Peyer's patch (tissue), 4 donors: Measurements from ENCODE around the gene LMF2. TPM values are rescaled to one million over a fixed set of nuclear protein-coding genes. Genes with fewer than 3 reads are reported as not detected.

Experiments
- DNase-seq, 3 donors: peaks; one replicate each; pipeline ENCODE4 v3.0.0-alpha.2; 2017 to 2019
- H3K27ac ChIP-seq, 4 donors: fragments of 200-600 bp; sonication (generic); one replicate each; pipeline ENCODE4 v1.5.1; 2016 to 2019
- H3K27me3 ChIP-seq, 2 donors: fragments of 200-600 bp; sonication (generic); one replicate each; pipeline ENCODE4 v1.5.1; 2019
- H3K36me3 ChIP-seq, 3 donors: fragments of 200-600 bp; sonication (generic); one replicate each; pipeline ENCODE4 v1.5.1; 2016 to 2019
- H3K4me1 ChIP-seq, 4 donors: fragments of 200-600 bp; sonication (generic); one replicate each; pipeline ENCODE4 v1.5.1; 2016 to 2019
- H3K4me3 ChIP-seq, 4 donors: fragments of 200-600 bp; sonication (generic); 1 replicate in 3 of 4; 2 replicates in 1 of 4; pipeline ENCODE4 v1.5.1; 2016 to 2019; ENCODE audit warnings: mild to moderate bottlenecking in 1 of 4
- H3K9me3 ChIP-seq, 4 donors: fragments of 200-600 bp; sonication (generic); one replicate each; pipeline ENCODE4 v1.5.1; 2016 to 2019; ENCODE audit warnings: mild to moderate bottlenecking in 1 of 4
- CTCF ChIP-seq, 6 experiments: fragments of 450-650 bp in 4 of 6; fragments of 200-600 bp in 2 of 6; sonication (generic) in 1 of 6; IDR thresholded peaks; one replicate each; pipeline ENCODE4 v1.5.1; 2017 to 2019; ENCODE audit warnings: antibody characterized with exemption in 6 of 6, mild to moderate bottlenecking in 3 of 6, moderate library complexity in 1 of 6
- POLR2A ChIP-seq, 2 donors: fragments of 450-650 bp; IDR thresholded peaks; one replicate each; pipeline ENCODE4 v1.5.1; 2017; ENCODE audit warnings: antibody characterized with exemption in 2 of 2, mild to moderate bottlenecking in 2 of 2, moderate library complexity in 2 of 2
- total RNA-seq, 4 donors: library from RNA; depleted of rRNA; stranded (reverse); fragments of >200 nt; gene quantifications; one replicate each; pipeline ENCODE4 v1.1.0, GENCODE V29; 2016

Gene LMF2
- total RNA-seq, 4 donors from 2014 or later = 68.5 to 94.9 (median 83.3) TPM

DNA sequence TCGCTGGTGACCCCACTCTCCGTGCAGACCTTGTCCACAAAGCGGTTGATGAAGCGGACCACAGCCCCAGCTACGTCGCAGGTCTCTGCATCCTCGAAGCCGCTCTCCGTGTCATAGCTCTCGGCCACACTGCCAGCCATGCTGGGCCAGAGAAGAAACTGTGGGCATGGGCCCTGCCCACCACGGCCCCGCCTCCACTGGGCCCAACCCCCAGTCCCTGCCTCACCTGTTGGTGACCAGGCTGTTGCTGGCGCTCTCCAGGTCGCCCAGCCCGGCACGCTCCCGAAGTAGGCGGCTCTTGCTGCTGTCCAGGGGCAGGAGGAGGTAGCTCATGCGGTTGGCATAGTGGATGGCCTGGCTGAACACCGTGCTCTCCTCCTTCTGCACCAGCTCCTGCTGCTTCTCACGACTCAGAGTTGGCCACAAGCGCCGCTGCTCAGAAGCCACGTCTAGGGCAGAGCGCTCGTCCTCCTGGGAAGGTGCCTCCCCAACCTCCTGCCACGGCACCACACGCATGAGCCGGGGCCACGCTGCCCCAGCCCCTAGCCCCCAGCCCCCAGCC, 45.4 kb downstream of the LMF2 start:
- H3K9me3 ChIP-seq = no peaks in the 10 kb centered on the region
- DNase-seq = no peak
- TF ChIP-seq POLR2A (IDR thresholded peaks at IDR 0.05) (no peak), CTCF (IDR thresholded peaks at IDR 0.05) (no peak)
- no peaks in the 10 kb centered on the region for H3K4me1 ChIP-seq
- no peak overlapping the region for H3K27ac ChIP-seq
- no peaks in the 10 kb centered on the region for H3K27me3 ChIP-seq
- H3K4me3 ChIP-seq = no peak overlapping the region
- H3K36me3 ChIP-seq = peaks cover 0 to 99% (median 2%) of the 10 kb centered on the region in 3 donors

- H3K4me3 ChIP-seq = no peak overlapping the region
- H3K27ac ChIP-seq = no peak overlapping the region
- no peaks in the 10 kb centered on the region for H3K4me1 ChIP-seq
- H3K9me3 ChIP-seq = no peaks in the 10 kb centered on the region
- no peak for DNase-seq
- TF ChIP-seq POLR2A (IDR thresholded peaks at IDR 0.05) = no peak
- H3K36me3 ChIP-seq = peaks cover 0 to 99% (median 2%) of the 10 kb centered on the region in 3 donors
- no peaks in the 10 kb centered on the region for H3K27me3 ChIP-seq
These were observed 46.0 kb downstream of the LMF2 start for GRCh38 chr22:50461536-50461935.

DNA sequence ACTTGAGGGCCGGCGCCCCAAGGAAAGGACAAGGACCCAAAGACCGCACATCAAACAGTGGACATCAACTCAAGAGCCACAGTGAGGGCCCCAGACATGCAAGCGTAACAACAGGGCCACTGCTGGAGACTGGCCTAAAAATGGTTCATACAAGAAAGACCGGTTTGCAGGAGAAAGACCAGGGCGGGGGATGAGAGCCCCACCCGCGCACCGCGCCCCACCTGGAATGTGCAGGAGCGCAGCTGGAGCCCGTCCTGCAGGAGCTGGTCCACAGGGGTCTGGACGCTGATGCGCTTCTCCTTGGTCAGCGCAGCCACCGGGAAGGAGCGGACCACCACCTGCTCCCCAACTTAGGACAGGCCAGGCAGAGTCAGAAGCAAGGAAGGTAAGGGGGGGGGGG, 46.6 kb downstream of the LMF2 start:
- no peak for TF ChIP-seq CTCF (IDR thresholded peaks at IDR 0.05)
- TF ChIP-seq POLR2A (IDR thresholded peaks at IDR 0.05) = no peak
- DNase-seq = no peak
- H3K36me3 ChIP-seq = peaks cover 0 to 99% (median 2%) of the 10 kb centered on the region in 3 donors

GRCh38 chr22:50459496-50460140, 47.9 kb downstream of the LMF2 start:
- Histone ChIP-seq H3K36me3 (peaks cover 0 to 99% (median 0%) of the 10 kb centered on the region in 3 donors), H3K27me3 (no peaks in the 10 kb centered on the region), H3K4me1 (no peaks in the 10 kb centered on the region), H3K27ac (no peak overlapping the region), H3K9me3 (no peaks in the 10 kb centered on the region), H3K4me3 (no peak overlapping the region)
- TF ChIP-seq CTCF (IDR thresholded peaks at IDR 0.05) (no peak), POLR2A (IDR thresholded peaks at IDR 0.05) (no peak)
- DNase-seq = no peak

More for the DNA sequence above, 46.6 kb downstream of the LMF2 start:
- H3K4me1 ChIP-seq = no peaks in the 10 kb centered on the region
- H3K27ac ChIP-seq = no peak overlapping the region
- H3K9me3 ChIP-seq = no peaks in the 10 kb centered on the region
- no peak overlapping the region for H3K4me3 ChIP-seq
- H3K27me3 ChIP-seq = no peaks in the 10 kb centered on the region

DNA sequence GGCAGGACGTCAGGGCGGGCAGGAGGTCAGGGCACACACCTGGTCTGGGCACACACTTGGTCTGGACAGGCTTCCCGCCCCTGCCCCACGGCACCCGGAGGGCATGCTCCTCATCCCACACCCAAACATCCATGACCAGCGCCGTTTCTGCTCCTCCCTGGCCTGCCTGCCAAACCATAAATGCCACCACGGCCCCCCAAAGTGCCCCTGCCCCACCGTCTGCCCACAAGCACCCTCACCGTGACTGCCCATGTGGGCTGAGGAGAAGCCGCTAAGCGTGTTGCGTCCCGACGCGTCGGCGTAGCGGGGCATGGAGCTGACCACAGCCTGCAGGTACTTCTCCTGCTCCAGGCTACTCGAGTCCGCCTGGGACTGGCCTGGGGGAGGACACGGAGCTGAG, 48.5 kb downstream of the LMF2 start:
- no peak overlapping the region for H3K27ac ChIP-seq
- no peak overlapping the region for H3K4me3 ChIP-seq
- no peaks in the 10 kb centered on the region for H3K27me3 ChIP-seq
- no peaks in the 10 kb centered on the region for H3K9me3 ChIP-seq
- H3K36me3 ChIP-seq = peaks cover 0 to 99% (median 0%) of the 10 kb centered on the region in 3 donors
- DNase-seq = no peak
- TF ChIP-seq POLR2A (IDR thresholded peaks at IDR 0.05) = no peak
- no peaks in the 10 kb centered on the region for H3K4me1 ChIP-seq

- H3K27me3 ChIP-seq = no peaks in the 10 kb centered on the region
- H3K36me3 ChIP-seq = peaks cover 0 to 86% (median 0%) of the 10 kb centered on the region in 3 donors
- H3K27ac ChIP-seq = no peak overlapping the region
- H3K4me1 ChIP-seq = no peaks in the 10 kb centered on the region
- no peaks in the 10 kb centered on the region for H3K9me3 ChIP-seq
- no peak for TF ChIP-seq POLR2A (IDR thresholded peaks at IDR 0.05)
- TF ChIP-seq CTCF (IDR thresholded peaks at IDR 0.05) = peak in 4 of 6 experiments; percentile 3 to 24 (median 12)
- DNase-seq = no peak
- H3K4me3 ChIP-seq = no peak overlapping the region
These were observed 50.9 kb downstream of the LMF2 start for GRCh38 chr22:50456466-50457234.
